ENCODE results near the gene NFYC. TPM values are rescaled to one million over a fixed set of nuclear protein-coding genes. Genes with fewer than 3 reads are reported as not detected.

The NFYC gene
- total RNA-seq, 1 donor from 2014 or later, result 75.9 TPM

DNA sequence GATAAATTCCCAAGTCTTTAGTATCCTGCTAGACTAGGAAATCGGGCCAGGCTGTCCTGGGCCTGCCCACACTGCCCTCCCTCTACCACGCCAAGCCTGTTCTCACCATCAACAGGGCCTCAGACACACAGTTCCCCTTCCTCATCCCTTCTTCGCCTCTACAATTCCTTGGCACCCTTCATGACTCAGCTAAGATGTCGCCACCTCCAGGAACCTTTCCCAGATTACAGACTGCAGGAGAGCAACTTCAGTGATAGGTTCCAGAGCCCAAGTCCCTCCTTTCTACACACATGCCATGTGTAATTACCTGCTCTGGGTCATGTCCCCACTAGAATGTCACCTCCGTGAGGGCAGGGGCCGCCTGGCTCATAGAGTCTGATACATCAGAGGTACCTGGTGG is 29.4 kb upstream of the NFYC start:
- Histone ChIP-seq H3K4me3 (no peak overlapping the region), H3K27me3 (no peaks in the 10 kb centered on the region), H3K27ac (peak overlapping the region; percentile 77 to 86), H3K36me3 (no peaks in the 10 kb centered on the region), H3K4me1 (peaks cover 4 to 22% of the 10 kb centered on the region in 2 donors), H3K9me3 (no peaks in the 10 kb centered on the region)
- DNase-seq (ENCODE audit: low spot score in 2 of 2), result no peak
- TF ChIP-seq, protein P1, sequence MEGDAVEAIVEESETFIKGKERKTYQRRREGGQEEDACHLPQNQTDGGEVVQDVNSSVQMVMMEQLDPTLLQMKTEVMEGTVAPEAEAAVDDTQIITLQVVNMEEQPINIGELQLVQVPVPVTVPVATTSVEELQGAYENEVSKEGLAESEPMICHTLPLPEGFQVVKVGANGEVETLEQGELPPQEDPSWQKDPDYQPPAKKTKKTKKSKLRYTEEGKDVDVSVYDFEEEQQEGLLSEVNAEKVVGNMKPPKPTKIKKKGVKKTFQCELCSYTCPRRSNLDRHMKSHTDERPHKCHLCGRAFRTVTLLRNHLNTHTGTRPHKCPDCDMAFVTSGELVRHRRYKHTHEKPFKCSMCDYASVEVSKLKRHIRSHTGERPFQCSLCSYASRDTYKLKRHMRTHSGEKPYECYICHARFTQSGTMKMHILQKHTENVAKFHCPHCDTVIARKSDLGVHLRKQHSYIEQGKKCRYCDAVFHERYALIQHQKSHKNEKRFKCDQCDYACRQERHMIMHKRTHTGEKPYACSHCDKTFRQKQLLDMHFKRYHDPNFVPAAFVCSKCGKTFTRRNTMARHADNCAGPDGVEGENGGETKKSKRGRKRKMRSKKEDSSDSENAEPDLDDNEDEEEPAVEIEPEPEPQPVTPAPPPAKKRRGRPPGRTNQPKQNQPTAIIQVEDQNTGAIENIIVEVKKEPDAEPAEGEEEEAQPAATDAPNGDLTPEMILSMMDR (IDR thresholded peaks at IDR 0.05), result no peak
- intact Hi-C loops (cut with DNase I), result no loop called here

DNA sequence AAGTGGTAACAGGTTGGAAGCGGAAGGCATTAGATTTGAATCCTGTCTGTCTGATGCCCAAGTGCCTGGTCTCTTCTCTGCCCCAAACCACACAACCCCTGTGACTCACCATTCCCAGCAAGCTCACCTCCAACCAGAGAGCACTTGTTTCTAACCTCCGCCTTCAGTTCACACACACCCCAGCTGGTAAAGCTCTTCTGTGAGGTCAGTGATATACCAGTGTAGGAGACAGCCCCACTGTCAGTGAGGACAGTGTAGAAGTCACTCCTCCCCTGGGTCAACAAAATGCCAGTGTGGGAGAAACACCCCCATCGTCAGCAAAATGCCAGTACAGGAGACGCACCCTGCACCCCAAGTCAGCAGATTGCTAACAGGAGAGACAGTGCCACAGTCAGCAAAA is 28.6 kb upstream of the NFYC start:
- no peak for DNase-seq (ENCODE audit: low spot score in 2 of 2)
- peak overlapping the region; percentile 77 to 86 for H3K27ac ChIP-seq
- intact Hi-C loops (cut with DNase I), result no loop called here

DNA sequence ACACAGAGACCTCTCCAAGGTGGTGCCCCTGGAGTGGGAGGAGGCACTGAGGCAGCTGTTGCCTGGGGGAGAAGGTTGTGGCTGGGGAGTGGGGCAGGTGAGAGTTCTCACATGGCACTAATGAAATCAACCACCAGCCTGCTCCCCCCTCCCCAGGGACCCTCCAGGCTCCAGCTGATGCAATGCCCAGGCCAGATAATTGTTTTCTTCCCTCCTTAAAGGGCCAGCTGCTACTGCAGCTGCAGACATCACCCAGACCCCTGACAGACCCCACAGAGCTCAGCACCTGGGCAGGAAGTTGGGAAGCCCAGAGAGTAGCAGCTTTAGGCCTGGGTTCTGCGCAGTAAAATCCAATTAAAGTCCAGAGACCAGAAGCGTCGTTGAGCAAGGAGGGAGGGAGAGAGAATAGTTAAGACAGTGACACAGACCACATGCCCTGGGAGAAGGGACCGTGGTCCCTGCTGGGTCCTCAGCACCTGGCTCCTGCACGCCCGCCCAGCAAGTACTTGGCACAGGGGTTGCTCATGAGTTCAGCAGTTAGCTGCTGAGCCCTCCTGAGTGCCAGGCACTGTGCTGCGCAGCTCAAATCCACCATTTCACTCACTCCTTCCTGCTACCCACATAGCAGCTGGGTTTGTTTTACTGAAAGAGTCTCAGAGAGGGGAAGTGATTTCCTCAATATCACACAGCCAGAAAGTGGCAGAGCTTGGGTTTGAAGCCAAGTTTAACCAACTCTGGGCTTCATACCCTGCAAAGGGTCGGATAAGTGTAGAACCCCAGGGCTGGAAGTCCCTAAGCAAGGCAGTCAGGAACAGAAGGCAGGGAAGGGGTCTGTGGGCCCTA is 28.0 kb upstream of the NFYC start:
- Histone ChIP-seq H3K9me3 (no peaks in the 10 kb centered on the region), H3K36me3 (no peaks in the 10 kb centered on the region), H3K27me3 (no peaks in the 10 kb centered on the region), H3K27ac (peak overlapping the region; percentile 77 to 86), H3K4me1 (peaks cover 4 to 22% of the 10 kb centered on the region in 2 donors), H3K4me3 (no peak overlapping the region)
- TF ChIP-seq, protein P1 (IDR thresholded peaks at IDR 0.05), result no peak
- no peak for DNase-seq (ENCODE audit: low spot score in 2 of 2)
- intact Hi-C loops (cut with DNase I), result no loop called here

More for the DNA sequence above, 28.6 kb upstream of the NFYC start:
- Histone ChIP-seq H3K36me3 (no peaks in the 10 kb centered on the region), H3K27me3 (no peaks in the 10 kb centered on the region), H3K4me3 (no peak overlapping the region), H3K4me1 (peaks cover 4 to 22% of the 10 kb centered on the region in 2 donors), H3K9me3 (no peaks in the 10 kb centered on the region)
- TF ChIP-seq, protein P1 (IDR thresholded peaks at IDR 0.05), result no peak

DNA sequence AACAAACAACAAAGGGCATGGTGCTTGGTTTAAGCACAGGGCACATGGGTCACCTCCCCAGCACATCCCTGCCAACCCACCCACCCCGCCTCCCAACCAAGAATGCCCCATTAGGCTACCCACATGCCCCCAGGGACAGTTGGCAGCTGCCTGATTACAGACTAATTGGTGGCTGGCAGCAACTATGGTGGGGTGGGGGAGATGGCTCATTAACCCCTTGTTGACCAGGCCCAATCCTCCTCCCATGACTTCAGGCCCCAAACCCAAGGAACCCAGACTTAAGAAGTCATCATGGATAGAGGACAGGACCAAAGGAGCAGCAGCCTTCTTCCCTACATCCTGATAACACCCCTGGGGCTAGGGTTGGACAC is 27.4 kb upstream of the NFYC start:
- peak overlapping the region; percentile 77 to 86 for H3K27ac ChIP-seq
- H3K27me3 ChIP-seq, result no peaks in the 10 kb centered on the region
- DNase-seq (ENCODE audit: low spot score in 2 of 2), result no peak
- no peaks in the 10 kb centered on the region for H3K9me3 ChIP-seq
- TF ChIP-seq, protein P1 (IDR thresholded peaks at IDR 0.05), result no peak
- intact Hi-C loops (cut with DNase I), result no loop called here
- H3K36me3 ChIP-seq, result no peaks in the 10 kb centered on the region
- peaks cover 4 to 22% of the 10 kb centered on the region in 2 donors for H3K4me1 ChIP-seq
- peak overlapping the region in 1 of 2 donors; percentile 96 for H3K4me3 ChIP-seq

DNA sequence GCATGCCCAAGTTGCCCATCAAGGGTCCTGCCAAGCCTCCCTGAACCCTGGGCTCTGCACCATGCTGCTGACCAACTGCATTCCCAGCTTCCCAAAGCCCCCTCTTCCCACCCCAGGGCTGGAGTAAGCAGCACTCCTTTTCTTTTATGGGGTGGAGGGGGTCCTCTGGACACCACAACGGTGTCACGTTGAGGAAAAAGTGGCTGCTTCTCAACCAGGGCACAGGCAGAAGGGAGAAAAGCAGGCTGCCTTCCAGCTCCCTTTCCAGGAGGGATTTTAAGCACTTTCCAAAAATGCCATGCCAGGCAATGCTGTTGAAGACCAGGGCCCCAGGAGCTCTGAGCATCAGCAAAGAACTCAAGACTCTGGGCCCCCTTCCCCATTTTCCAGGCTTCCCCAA is 26.7 kb upstream of the NFYC start:
- no peaks in the 10 kb centered on the region for H3K27me3 ChIP-seq
- TF ChIP-seq, protein P1 (IDR thresholded peaks at IDR 0.05), result no peak
- peaks cover 4 to 22% of the 10 kb centered on the region in 2 donors for H3K4me1 ChIP-seq
- H3K27ac ChIP-seq, result peak overlapping the region; percentile 77 to 86
- H3K9me3 ChIP-seq, result no peaks in the 10 kb centered on the region
- H3K4me3 ChIP-seq, result peak overlapping the region; percentile 80 to 96
- no peaks in the 10 kb centered on the region for H3K36me3 ChIP-seq
- DNase-seq (ENCODE audit: low spot score in 2 of 2), result no peak
- intact Hi-C loops (cut with DNase I), result loop anchor here (1.0 to 5.0 kb wide), 2 partner anchors 27 to 132 kb away; partner anchors contain the start of genes NFYC and ZNF684
